Measurements from ENCODE around the gene LINC01488. TPM values are rescaled to one million over a fixed set of nuclear protein-coding genes. Genes with fewer than 3 reads are reported as not detected.

The LINC01488 gene
- total and polyA plus RNA-seq, 2 experiments from 2014 or later, result not detected

DNA sequence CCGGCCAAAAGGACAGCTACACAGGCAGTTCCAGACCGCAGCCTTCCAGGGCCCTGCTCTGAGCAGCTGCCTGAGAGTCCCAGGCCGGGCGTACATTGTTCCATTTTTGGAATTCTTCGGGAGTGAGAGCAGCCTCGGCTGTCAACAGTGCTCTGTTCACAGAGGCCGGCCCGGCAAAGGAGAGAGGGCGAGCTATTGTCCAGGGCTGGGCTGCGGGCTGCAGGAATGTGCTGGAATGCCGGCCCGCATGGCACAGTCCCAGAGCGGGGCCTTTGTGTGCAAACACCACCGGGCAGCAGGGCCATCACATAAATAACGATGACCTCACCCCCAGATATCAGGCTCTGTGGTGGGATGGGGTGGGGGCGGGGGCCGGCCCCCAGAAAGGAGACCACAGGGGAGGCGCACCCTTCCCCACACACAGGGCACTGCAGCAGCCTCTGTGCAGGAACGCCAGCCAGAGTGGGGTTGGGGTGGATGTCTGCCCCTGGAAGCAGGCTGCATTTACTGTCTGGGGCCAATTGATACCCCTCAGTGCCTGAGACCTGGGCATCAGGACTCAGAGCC is 15.8 kb downstream of the LINC01488 start:
- DNase-seq, result peak; percentile 98
- TF ChIP-seq EZH2 (IDR thresholded peaks at IDR 0.05; ENCODE audit: insufficient read depth, poor library complexity, severe bottlenecking) (no peak), EZH2phosphoT487 (IDR thresholded peaks at IDR 0.05; ENCODE audit: insufficient read depth, low read depth) (peak; percentile 70; the same call in 1 of the 2 replicates)
- no peaks in the 10 kb centered on the region for H4K20me1 ChIP-seq (ENCODE audit: insufficient read depth)
- no peak overlapping the region for H3K4me3 ChIP-seq
- H3K9ac ChIP-seq, result no peak overlapping the region
- no peaks in the 10 kb centered on the region for H3K9me3 ChIP-seq (ENCODE audit: low read depth)
- peaks cover 12% of the 10 kb centered on the region for H3F3A ChIP-seq (ENCODE audit: insufficient read depth)
- H3K4me1 ChIP-seq (ENCODE audit: insufficient read depth), result peaks cover 12% of the 10 kb centered on the region
- H3K9me2 ChIP-seq (ENCODE audit: insufficient read depth), result no peaks in the 10 kb centered on the region
- H2AFZ ChIP-seq, result no peak overlapping the region
- in situ Hi-C loops (cut with MboI), result no loop called here
- H3K36me3 ChIP-seq (ENCODE audit: low read depth), result no peaks in the 10 kb centered on the region
- peak overlapping the region; percentile 21; the same call in 1 of the 2 replicates for H3K27ac ChIP-seq
- H3K27me3 ChIP-seq (replicated peaks; ENCODE audit: insufficient read depth), result no peaks in the 10 kb centered on the region
- peak overlapping the region; percentile 34 for H3K4me2 ChIP-seq (ENCODE audit: unreplicated experiment)
- WGBS, 2 experiments (ENCODE audit: low coverage in 1 of 2, low lambda C conversion rate in 2 of 2, missing lambda C conversion rate in 2 of 2), result 0 to 1% methylated on average over 15 to 19 of the region's 19 CpGs
- H3K79me2 ChIP-seq (ENCODE audit: insufficient read depth), result no peaks in the 10 kb centered on the region

DNA sequence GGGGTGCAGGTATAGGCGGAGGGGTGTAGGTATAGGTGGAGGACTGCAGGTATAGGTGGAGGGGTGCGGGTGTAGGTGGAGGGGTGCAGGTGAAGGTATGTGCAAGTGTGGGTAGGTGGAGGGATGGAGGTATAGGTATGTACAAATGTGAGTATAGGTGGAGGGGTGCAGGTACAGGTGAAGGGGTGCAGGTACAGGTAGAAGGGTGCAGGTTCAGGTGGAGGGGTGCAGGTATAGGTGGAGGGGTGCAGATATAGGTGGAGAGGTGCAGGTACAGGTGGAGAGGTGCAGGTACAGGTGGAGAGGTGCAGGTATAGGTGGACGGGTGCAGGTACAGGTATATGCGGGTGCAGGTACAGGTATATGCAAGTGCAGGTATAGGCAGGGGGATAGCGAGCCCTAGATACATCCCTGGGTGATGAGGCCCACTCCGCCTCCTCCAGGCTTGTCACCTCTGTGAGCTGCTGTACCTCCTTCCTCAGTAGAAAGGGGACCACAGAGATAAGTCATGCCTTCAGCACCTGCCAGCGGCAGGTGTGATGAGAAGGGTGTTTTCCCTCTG is 17.2 kb downstream of the LINC01488 start:
- no peak overlapping the region for H3K4me3 ChIP-seq
- no peak overlapping the region for H3K27ac ChIP-seq
- H3K4me1 ChIP-seq (ENCODE audit: insufficient read depth), result peaks cover 12% of the 10 kb centered on the region
- H3K36me3 ChIP-seq (ENCODE audit: low read depth), result no peaks in the 10 kb centered on the region
- no peaks in the 10 kb centered on the region for H4K20me1 ChIP-seq (ENCODE audit: insufficient read depth)
- no peaks in the 10 kb centered on the region for H3K9me3 ChIP-seq (ENCODE audit: low read depth)
- no peaks in the 10 kb centered on the region for H3K79me2 ChIP-seq (ENCODE audit: insufficient read depth)
- no peak overlapping the region for H2AFZ ChIP-seq
- no peak for TF ChIP-seq EZH2 (IDR thresholded peaks at IDR 0.05; ENCODE audit: insufficient read depth, poor library complexity, severe bottlenecking)
- no peak for TF ChIP-seq EZH2phosphoT487 (IDR thresholded peaks at IDR 0.05; ENCODE audit: insufficient read depth, low read depth)
- WGBS, 2 experiments (ENCODE audit: low coverage in 1 of 2, low lambda C conversion rate in 2 of 2, missing lambda C conversion rate in 2 of 2), result 78% methylated on average over 7 of the region's 7 CpGs
- in situ Hi-C loops (cut with MboI), result no loop called here
- no peaks in the 10 kb centered on the region for H3K27me3 ChIP-seq (replicated peaks; ENCODE audit: insufficient read depth)
- no peak for DNase-seq
- peaks cover 12% of the 10 kb centered on the region for H3F3A ChIP-seq (ENCODE audit: insufficient read depth)
- H3K9me2 ChIP-seq (ENCODE audit: insufficient read depth), result no peaks in the 10 kb centered on the region
- H3K9ac ChIP-seq, result no peak overlapping the region
- H3K4me2 ChIP-seq (ENCODE audit: unreplicated experiment), result no peak overlapping the region

DNA sequence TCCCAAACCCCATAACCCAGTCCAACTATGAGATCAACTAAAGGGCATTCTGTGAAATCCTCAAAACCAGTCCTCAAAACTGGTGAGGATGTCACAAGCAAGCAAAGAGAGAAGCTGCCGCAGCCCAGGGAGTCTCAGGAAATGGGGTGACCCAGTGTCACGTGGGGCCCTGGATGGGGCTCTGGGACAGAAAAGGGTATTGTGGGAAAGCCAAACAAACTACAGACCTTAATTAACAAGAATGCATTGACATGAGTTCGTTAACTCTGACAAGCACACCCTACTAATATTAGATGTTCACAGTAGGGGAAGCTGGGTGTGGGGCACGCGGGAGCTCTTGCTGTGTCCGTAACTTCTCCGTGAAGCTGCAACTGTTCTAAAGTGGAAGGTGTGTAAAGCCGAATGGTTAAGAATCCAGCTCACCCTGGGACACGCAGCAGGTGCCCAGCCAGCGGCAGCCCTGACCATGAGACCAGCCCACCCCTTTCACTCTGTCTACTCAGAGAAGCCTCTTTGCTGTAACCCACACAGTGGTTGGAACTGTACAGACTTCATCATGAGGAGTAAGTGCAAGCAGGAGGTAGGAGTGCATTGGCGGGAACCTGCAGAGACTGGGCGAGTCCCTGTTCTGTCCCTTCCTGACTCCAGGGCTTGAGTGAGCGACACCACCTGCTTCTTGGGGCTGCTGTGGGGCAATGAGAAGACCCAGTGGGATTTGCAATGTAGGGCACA is 17.9 kb downstream of the LINC01488 start:
- in situ Hi-C loops (cut with MboI), result no loop called here
- Histone ChIP-seq H3K4me3 (no peak overlapping the region), H3K27ac (no peak overlapping the region), H3K79me2 (ENCODE audit: insufficient read depth) (no peaks in the 10 kb centered on the region), H3K4me2 (ENCODE audit: unreplicated experiment) (no peak overlapping the region), H3K4me1 (ENCODE audit: insufficient read depth) (peaks cover 12% of the 10 kb centered on the region), H3K27me3 (replicated peaks; ENCODE audit: insufficient read depth) (no peaks in the 10 kb centered on the region), H4K20me1 (ENCODE audit: insufficient read depth) (no peaks in the 10 kb centered on the region), H2AFZ (no peak overlapping the region), H3K9ac (no peak overlapping the region), H3F3A (ENCODE audit: insufficient read depth) (peaks cover 12% of the 10 kb centered on the region), H3K9me3 (ENCODE audit: low read depth) (no peaks in the 10 kb centered on the region), H3K9me2 (ENCODE audit: insufficient read depth) (no peaks in the 10 kb centered on the region), H3K36me3 (ENCODE audit: low read depth) (no peaks in the 10 kb centered on the region)
- peak; percentile 23 for DNase-seq
- WGBS, 2 experiments (ENCODE audit: low coverage in 1 of 2, low lambda C conversion rate in 2 of 2, missing lambda C conversion rate in 2 of 2), result 52 to 59% methylated on average over 12 to 13 of the region's 13 CpGs
- TF ChIP-seq EZH2phosphoT487 (IDR thresholded peaks at IDR 0.05; ENCODE audit: insufficient read depth, low read depth) (no peak), EZH2 (IDR thresholded peaks at IDR 0.05; ENCODE audit: insufficient read depth, poor library complexity, severe bottlenecking) (no peak)

DNA sequence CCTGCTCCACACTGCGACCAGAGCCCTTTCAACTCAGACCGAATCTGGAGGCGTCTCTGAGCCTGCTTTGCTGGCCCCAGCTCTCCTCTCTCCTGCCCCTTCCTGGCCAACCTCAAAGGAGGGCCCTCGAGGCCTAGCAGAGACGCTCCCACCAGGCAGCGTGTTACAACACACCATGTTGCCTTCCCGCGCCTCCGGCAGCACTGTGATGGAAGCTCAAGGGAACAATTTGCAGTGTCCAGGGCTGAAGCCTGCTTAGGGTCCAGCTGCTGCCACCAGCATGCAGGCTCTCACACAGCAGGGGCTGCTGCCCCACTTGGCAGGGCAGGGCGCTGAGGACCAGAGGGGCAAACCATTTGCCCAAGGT is 18.4 kb downstream of the LINC01488 start:
- no peak overlapping the region for H3K9ac ChIP-seq
- H2AFZ ChIP-seq, result no peak overlapping the region
- peaks cover 12% of the 10 kb centered on the region for H3F3A ChIP-seq (ENCODE audit: insufficient read depth)
- H3K79me2 ChIP-seq (ENCODE audit: insufficient read depth), result no peaks in the 10 kb centered on the region
- TF ChIP-seq EZH2phosphoT487 (IDR thresholded peaks at IDR 0.05; ENCODE audit: insufficient read depth, low read depth) (no peak), EZH2 (IDR thresholded peaks at IDR 0.05; ENCODE audit: insufficient read depth, poor library complexity, severe bottlenecking) (no peak)
- DNase-seq, result no peak
- H3K9me3 ChIP-seq (ENCODE audit: low read depth), result no peaks in the 10 kb centered on the region
- H3K9me2 ChIP-seq (ENCODE audit: insufficient read depth), result no peaks in the 10 kb centered on the region
- no peaks in the 10 kb centered on the region for H4K20me1 ChIP-seq (ENCODE audit: insufficient read depth)
- H3K27me3 ChIP-seq (replicated peaks; ENCODE audit: insufficient read depth), result no peaks in the 10 kb centered on the region
- peaks cover 12% of the 10 kb centered on the region for H3K4me1 ChIP-seq (ENCODE audit: insufficient read depth)
- no peak overlapping the region for H3K4me2 ChIP-seq (ENCODE audit: unreplicated experiment)
- WGBS, 2 experiments (ENCODE audit: low coverage in 1 of 2, low lambda C conversion rate in 2 of 2, missing lambda C conversion rate in 2 of 2), result 82 to 86% methylated on average over 10 of the region's 10 CpGs
- H3K27ac ChIP-seq, result no peak overlapping the region
- in situ Hi-C loops (cut with MboI), result no loop called here
- H3K36me3 ChIP-seq (ENCODE audit: low read depth), result no peaks in the 10 kb centered on the region
- no peak overlapping the region for H3K4me3 ChIP-seq

Data from GM23248 (cell line).